ENCODE results near the gene PDE11A.

- no peak for TF ChIP-seq POLR2A (IDR thresholded peaks at IDR 0.05)
- TF ChIP-seq, protein P1, sequence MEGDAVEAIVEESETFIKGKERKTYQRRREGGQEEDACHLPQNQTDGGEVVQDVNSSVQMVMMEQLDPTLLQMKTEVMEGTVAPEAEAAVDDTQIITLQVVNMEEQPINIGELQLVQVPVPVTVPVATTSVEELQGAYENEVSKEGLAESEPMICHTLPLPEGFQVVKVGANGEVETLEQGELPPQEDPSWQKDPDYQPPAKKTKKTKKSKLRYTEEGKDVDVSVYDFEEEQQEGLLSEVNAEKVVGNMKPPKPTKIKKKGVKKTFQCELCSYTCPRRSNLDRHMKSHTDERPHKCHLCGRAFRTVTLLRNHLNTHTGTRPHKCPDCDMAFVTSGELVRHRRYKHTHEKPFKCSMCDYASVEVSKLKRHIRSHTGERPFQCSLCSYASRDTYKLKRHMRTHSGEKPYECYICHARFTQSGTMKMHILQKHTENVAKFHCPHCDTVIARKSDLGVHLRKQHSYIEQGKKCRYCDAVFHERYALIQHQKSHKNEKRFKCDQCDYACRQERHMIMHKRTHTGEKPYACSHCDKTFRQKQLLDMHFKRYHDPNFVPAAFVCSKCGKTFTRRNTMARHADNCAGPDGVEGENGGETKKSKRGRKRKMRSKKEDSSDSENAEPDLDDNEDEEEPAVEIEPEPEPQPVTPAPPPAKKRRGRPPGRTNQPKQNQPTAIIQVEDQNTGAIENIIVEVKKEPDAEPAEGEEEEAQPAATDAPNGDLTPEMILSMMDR (IDR thresholded peaks at IDR 0.05), result no peak
These were observed 5.5 kb downstream of the PDE11A start for GRCh38 chr2:178066890-178067669.
